ENCODE measurements around the gene IGSF6. TPM values are rescaled to one million over a fixed set of nuclear protein-coding genes. Genes with fewer than 3 reads are reported as not detected.

Gene IGSF6
- total and polyA plus RNA-seq, 2 of the 13 experiments (the other 11 are each of a cell fraction or from before 2014, with no cell fraction given), result not detected

GRCh38 chr16:21599122-21600030, 53.0 kb downstream of the IGSF6 start, which contains the start of gene METTL9 (continued):
- TF ChIP-seq, protein P1, sequence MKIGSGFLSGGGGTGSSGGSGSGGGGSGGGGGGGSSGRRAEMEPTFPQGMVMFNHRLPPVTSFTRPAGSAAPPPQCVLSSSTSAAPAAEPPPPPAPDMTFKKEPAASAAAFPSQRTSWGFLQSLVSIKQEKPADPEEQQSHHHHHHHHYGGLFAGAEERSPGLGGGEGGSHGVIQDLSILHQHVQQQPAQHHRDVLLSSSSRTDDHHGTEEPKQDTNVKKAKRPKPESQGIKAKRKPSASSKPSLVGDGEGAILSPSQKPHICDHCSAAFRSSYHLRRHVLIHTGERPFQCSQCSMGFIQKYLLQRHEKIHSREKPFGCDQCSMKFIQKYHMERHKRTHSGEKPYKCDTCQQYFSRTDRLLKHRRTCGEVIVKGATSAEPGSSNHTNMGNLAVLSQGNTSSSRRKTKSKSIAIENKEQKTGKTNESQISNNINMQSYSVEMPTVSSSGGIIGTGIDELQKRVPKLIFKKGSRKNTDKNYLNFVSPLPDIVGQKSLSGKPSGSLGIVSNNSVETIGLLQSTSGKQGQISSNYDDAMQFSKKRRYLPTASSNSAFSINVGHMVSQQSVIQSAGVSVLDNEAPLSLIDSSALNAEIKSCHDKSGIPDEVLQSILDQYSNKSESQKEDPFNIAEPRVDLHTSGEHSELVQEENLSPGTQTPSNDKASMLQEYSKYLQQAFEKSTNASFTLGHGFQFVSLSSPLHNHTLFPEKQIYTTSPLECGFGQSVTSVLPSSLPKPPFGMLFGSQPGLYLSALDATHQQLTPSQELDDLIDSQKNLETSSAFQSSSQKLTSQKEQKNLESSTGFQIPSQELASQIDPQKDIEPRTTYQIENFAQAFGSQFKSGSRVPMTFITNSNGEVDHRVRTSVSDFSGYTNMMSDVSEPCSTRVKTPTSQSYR (CRISPR knock-in tag; IDR thresholded peaks at IDR 0.05; ENCODE audit: borderline replicate concordance), result peak; percentile 100
- TF ChIP-seq ESRRA (CRISPR knock-in tag; IDR thresholded peaks at IDR 0.05; ENCODE audit: low read depth) (peak; percentile 81), GTF2F1 (IDR thresholded peaks at IDR 0.05; ENCODE audit: low read length) (0 out of 2 replicates have a peak, but pooled peaks have one; percentile 35), MYNN (CRISPR knock-in tag; IDR thresholded peaks at IDR 0.05; ENCODE audit: low read depth) (peak; percentile 95), TBP (CRISPR knock-in tag; IDR thresholded peaks at IDR 0.05) (no peak; the same call in 1 of the 2 replicates), ZNF841 (CRISPR knock-in tag; IDR thresholded peaks at IDR 0.05; ENCODE audit: borderline replicate concordance) (peak; percentile 93), RXRA (CRISPR knock-in tag; IDR thresholded peaks at IDR 0.05) (peak; percentile 95), HNRNPH1 (optimal IDR thresholded peaks at IDR 0.05; ENCODE audit: low read depth, low read length) (no peak), ZC3H4 (CRISPR knock-in tag; IDR thresholded peaks at IDR 0.05; ENCODE audit: borderline replicate concordance) (0 out of 2 replicates have a peak, but pooled peaks have one; percentile 76), ONECUT2 (CRISPR knock-in tag; IDR thresholded peaks at IDR 0.05) (peak; percentile 31; the same call in 1 of the 2 replicates), KDM4B (CRISPR knock-in tag; IDR thresholded peaks at IDR 0.05) (peak; percentile 99), WIZ (CRISPR knock-in tag; IDR thresholded peaks at IDR 0.05) (peak; percentile 93), CENPT (CRISPR knock-in tag; IDR thresholded peaks at IDR 0.05; ENCODE audit: low read depth) (no peak; the same call in none of the 2 replicates), RAD21 (CRISPR knock-in tag; IDR thresholded peaks at IDR 0.05) (peak; percentile 84), ZNF619 (CRISPR knock-in tag; IDR thresholded peaks at IDR 0.05) (peak; percentile 95; the same call in 1 of the 2 replicates), ZNF20 (CRISPR knock-in tag; IDR thresholded peaks at IDR 0.05) (0 out of 2 replicates have a peak, but pooled peaks have one; percentile 54), SMAD3 (CRISPR knock-in tag; IDR thresholded peaks at IDR 0.05) (peak; percentile 98), ZNF143 (CRISPR knock-in tag; IDR thresholded peaks at IDR 0.05) (peak; percentile 48; the same call in 1 of the 2 replicates), KDM5B (CRISPR knock-in tag; IDR thresholded peaks at IDR 0.05; ENCODE audit: borderline replicate concordance) (peak; percentile 94), NCOA2 (CRISPR knock-in tag; IDR thresholded peaks at IDR 0.05) (peak; percentile 85), SUZ12 (IDR thresholded peaks at IDR 0.05; ENCODE audit: low read depth, low read length) (peak; percentile 3; the same call in 1 of the 2 replicates), ZNF792 (CRISPR knock-in tag; IDR thresholded peaks at IDR 0.05) (peak; percentile 99)
- TF ChIP-seq, protein P2, sequence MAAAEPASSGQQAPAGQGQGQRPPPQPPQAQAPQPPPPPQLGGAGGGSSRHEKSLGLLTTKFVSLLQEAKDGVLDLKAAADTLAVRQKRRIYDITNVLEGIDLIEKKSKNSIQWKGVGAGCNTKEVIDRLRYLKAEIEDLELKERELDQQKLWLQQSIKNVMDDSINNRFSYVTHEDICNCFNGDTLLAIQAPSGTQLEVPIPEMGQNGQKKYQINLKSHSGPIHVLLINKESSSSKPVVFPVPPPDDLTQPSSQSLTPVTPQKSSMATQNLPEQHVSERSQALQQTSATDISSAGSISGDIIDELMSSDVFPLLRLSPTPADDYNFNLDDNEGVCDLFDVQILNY (CRISPR knock-in tag; conservative IDR thresholded peaks at IDR 0.05), result peak; percentile 93
- TF ChIP-seq, protein P3, sequence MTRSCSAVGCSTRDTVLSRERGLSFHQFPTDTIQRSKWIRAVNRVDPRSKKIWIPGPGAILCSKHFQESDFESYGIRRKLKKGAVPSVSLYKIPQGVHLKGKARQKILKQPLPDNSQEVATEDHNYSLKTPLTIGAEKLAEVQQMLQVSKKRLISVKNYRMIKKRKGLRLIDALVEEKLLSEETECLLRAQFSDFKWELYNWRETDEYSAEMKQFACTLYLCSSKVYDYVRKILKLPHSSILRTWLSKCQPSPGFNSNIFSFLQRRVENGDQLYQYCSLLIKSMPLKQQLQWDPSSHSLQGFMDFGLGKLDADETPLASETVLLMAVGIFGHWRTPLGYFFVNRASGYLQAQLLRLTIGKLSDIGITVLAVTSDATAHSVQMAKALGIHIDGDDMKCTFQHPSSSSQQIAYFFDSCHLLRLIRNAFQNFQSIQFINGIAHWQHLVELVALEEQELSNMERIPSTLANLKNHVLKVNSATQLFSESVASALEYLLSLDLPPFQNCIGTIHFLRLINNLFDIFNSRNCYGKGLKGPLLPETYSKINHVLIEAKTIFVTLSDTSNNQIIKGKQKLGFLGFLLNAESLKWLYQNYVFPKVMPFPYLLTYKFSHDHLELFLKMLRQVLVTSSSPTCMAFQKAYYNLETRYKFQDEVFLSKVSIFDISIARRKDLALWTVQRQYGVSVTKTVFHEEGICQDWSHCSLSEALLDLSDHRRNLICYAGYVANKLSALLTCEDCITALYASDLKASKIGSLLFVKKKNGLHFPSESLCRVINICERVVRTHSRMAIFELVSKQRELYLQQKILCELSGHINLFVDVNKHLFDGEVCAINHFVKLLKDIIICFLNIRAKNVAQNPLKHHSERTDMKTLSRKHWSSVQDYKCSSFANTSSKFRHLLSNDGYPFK (CRISPR knock-in tag; IDR thresholded peaks at IDR 0.05; ENCODE audit: borderline replicate concordance), result peak; percentile 95; the same call in 1 of the 2 replicates
